Vagina (tissue), 2 donors: Measurements from ENCODE around the gene NPM3.

Source experiments
- POLR2A ChIP-seq, 2 donors: fragments of 450-650 bp; IDR thresholded peaks; one replicate each; pipeline ENCODE4 v1.6.1; 2017; ENCODE audit warnings: antibody characterized with exemption in 2 of 2, mild to moderate bottlenecking in 2 of 2, moderate library complexity in 2 of 2
- TF ChIP-seq, protein P1 (sequence below), 3 experiments: fragments of 450-650 bp in 2 of 3; fragments of 200-600 bp in 1 of 3; sonication (generic) in 1 of 3; IDR thresholded peaks; one replicate each; pipeline ENCODE4 v1.5.1; 2017 to 2019; ENCODE audit warnings: antibody characterized with exemption in 3 of 3, mild to moderate bottlenecking in 2 of 3, moderate library complexity in 2 of 3

DNA sequence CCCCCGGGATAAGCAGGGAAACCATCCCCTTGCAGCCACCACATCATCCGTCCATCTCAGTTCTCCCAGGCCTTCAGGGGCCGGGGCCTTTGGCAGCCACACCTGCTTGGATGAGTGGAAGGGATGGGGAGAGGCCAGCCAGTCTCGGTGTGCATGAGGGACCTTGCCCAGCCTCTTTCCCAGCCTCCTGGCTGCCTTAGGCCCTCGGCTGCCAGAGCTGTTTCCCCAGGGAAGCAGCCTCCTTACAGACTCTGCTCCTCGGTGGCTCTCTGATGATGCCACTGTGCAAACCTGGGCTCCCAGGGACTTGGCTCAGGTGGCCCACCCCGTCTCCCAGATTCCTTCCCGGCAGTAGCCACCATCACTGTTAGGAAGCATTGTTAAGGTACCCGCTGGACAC, 22.0 kb downstream of the NPM3 start:
- TF ChIP-seq, protein P1, sequence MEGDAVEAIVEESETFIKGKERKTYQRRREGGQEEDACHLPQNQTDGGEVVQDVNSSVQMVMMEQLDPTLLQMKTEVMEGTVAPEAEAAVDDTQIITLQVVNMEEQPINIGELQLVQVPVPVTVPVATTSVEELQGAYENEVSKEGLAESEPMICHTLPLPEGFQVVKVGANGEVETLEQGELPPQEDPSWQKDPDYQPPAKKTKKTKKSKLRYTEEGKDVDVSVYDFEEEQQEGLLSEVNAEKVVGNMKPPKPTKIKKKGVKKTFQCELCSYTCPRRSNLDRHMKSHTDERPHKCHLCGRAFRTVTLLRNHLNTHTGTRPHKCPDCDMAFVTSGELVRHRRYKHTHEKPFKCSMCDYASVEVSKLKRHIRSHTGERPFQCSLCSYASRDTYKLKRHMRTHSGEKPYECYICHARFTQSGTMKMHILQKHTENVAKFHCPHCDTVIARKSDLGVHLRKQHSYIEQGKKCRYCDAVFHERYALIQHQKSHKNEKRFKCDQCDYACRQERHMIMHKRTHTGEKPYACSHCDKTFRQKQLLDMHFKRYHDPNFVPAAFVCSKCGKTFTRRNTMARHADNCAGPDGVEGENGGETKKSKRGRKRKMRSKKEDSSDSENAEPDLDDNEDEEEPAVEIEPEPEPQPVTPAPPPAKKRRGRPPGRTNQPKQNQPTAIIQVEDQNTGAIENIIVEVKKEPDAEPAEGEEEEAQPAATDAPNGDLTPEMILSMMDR (IDR thresholded peaks at IDR 0.05): no peak
- no peak for TF ChIP-seq POLR2A (IDR thresholded peaks at IDR 0.05)
